Measurements from ENCODE around the gene SORBS1.

Gene SORBS1

DNA sequence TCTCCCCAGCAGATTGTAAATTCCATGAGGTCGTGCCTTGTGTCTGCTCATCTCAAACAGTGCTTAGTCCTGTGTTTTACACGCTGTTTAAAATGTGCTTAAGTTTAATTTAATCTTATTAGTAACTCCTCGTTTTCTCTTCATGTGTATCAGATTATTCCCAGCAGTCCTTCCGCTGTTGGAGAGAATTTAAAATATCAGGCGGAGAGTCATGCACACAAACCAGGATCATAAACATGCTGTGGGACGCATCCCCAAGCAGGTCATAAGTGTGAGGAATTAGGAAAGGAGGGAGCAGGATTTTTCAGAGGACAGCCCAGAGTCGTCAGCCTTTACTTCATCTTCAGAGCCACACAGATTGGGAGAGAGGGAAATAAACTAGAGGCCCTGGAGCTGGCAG lies 4.2 kb upstream of the SORBS1 start:
- H3K27ac ChIP-seq: no peak overlapping the region
- no peak for TF ChIP-seq CTCF (conservative IDR thresholded peaks at IDR 0.05)

- no peak for TF ChIP-seq CTCF (conservative IDR thresholded peaks at IDR 0.05)
- no peak overlapping the region for H3K27ac ChIP-seq
Measured at GRCh38 chr10:95564291-95564690, 3.1 kb upstream of the SORBS1 start.

GRCh38 chr10:95562341-95562965 lies 1.3 kb upstream of the SORBS1 start:
- H3K27ac ChIP-seq: peak overlapping the region; percentile 66; the same call in 1 of the 2 replicates

GRCh38 chr10:95561864-95562177 lies 650 bp upstream of the SORBS1 start:
- TF ChIP-seq CTCF (conservative IDR thresholded peaks at IDR 0.05): no peak

More at GRCh38 chr10:95562341-95562965, 1.3 kb upstream of the SORBS1 start:
- TF ChIP-seq CTCF (conservative IDR thresholded peaks at IDR 0.05): no peak

DNA sequence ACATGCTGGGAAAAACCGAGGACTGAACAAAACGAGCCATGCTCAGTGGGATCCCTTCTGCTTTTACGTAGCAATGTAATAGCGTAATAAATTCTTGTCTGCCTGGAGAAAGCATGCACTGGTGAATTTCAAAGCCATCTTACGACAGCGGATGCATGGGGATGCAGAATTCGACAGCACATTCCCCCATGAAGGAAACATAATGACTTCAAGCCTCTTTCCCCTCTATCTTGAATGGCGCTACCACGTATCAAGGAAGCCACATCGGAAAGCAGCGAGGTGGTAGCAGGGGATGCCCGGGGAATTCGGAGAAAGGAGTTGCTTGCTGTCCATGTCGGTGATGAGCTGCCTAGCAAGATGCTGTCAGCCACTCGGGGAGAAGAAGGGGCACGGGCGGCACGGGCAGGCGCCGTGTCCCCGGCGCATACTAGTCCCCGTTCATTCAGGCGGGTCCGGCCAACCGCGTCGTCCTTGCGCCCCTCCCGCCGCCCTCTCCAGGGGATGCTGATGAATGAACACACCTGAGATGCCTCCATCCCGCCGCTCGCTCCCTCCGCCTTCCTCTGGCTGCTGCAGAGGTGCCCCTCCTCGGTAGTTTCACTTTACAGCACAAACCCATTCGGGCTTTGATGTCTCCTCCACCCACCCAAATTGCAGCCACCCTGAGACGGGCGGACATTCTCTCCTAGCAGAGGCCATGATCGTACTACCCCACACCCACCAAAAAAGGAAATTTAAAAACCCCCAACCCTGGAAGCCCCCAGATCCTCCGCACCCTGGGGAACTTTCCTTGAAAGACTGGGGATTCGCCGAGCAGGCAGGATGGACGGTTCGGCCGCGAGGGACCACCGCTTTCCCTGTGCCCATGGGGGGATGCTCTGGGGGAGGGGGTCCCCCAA lies 644 bp downstream of the SORBS1 start:
- no peak for TF ChIP-seq CTCF (conservative IDR thresholded peaks at IDR 0.05)
- H3K27ac ChIP-seq: peak overlapping the region; percentile 66

More at GRCh38 chr10:95561864-95562177, 650 bp upstream of the SORBS1 start:
- peak overlapping the region; percentile 66 for H3K27ac ChIP-seq

DNA sequence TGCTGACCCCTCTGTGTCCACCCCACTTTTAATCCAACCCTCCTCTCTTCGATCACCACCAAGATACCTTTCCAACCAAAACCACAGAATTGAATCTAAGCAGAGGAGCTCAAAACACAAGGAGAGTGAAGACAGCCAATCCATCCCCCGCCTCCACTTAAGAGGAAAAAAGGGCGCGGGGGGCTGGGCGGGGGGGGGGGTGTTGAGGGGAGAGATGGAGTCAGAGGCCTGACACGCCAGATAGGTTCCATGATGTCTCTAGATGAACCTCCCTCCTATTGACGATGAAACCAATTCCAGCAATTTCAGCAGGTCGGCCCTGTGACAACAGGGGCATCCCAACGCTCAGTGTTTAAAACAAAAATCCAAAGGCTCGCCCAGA lies 1.3 kb downstream of the SORBS1 start:
- no peak for TF ChIP-seq CTCF (conservative IDR thresholded peaks at IDR 0.05)
- no peak overlapping the region for H3K27ac ChIP-seq

DNA sequence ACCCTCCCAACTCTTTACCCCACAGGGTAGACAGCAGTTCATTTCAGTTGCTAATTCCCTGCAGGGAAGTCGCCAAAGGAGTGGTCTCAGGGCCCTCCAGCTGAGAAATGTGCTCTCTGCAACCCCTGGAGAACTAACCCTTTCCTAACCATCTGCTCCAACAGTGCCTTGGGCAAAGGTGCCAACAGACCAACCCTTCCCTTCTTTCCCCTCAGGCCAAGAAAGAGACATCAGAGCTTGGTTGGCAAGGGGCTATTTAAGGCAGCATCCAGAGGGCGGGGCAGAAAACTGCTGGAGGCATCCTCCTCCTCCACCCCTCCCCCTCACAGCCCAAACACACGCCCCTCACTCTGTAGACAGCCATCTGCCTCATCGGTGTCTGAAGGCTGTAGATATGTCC lies 1.7 kb downstream of the SORBS1 start:
- no peak for TF ChIP-seq CTCF (conservative IDR thresholded peaks at IDR 0.05)
- H3K27ac ChIP-seq: no peak overlapping the region
